Activated B cell treated with CpG ODN at 0.5 μM for 24 hours (primary cell): ENCODE measurements around the gene UNC50. TPM values are rescaled to one million over a fixed set of nuclear protein-coding genes. Genes with fewer than 3 reads are reported as not detected.

Experiments used
- ATAC-seq: fragments of 200-7000 bp; cut with Tn5 transposase; one replicate; pipeline ENCODE4 v1.10.0; 2021; ENCODE audit warnings: low read depth, mild to moderate bottlenecking, moderate library complexity
- CTCF ChIA-PET: fragments of 350-600 bp; sonication (Branson Sonifier 250); formaldehyde crosslinking; loops from one replicate; lab custom pipeline; 2021; ENCODE audit warnings: antibody characterized with exemption; lab: Charles Lee
- POLR2A ChIA-PET: fragments of 350-600 bp; sonication (Branson Sonifier 250); formaldehyde crosslinking; loops from one replicate; lab custom pipeline; 2021; ENCODE audit warnings: antibody characterized with exemption; lab: Charles Lee
- DNase-seq: peaks from one replicate; pipeline ENCODE4 v3.0.0; 2022
- H3K27ac Mint-ChIP-seq: one replicate; pipeline ENCODE4 v1.8.0; 2020; ENCODE audit warnings: mixed read lengths
- H3K27me3 Mint-ChIP-seq: one replicate; pipeline ENCODE4 v1.8.0; 2021; ENCODE audit warnings: mixed read lengths
- H3K36me3 Mint-ChIP-seq: one replicate; pipeline ENCODE4 v1.8.0; 2021; ENCODE audit warnings: low read depth, mixed read lengths
- H3K4me1 Mint-ChIP-seq: one replicate; pipeline ENCODE4 v1.8.0; 2021; ENCODE audit warnings: mixed read lengths
- H3K4me3 Mint-ChIP-seq: one replicate; pipeline ENCODE4 v1.8.0; 2020; ENCODE audit warnings: mild to moderate bottlenecking, mixed read lengths
- H3K9me3 Mint-ChIP-seq: one replicate; pipeline ENCODE4 v1.8.0; 2020; ENCODE audit warnings: mixed read lengths
- intact Hi-C: fragments of 100-400 bp; cut with micrococcal nuclease; formaldehyde crosslinking; loops from one replicate; pipeline ENCODE4 v1.15.1; 2024
- total RNA-seq: library from RNA; stranded (reverse); gene quantifications from 2 replicates; pipeline ENCODE4 v1.2.3, GENCODE V29; 2022
- TF ChIP-seq, protein P1 (sequence below): fragments of 200-600 bp; IDR thresholded peaks from one replicate; pipeline ENCODE4 v1.8.0; 2022; ENCODE audit warnings: antibody characterized with exemption, mild to moderate bottlenecking

The UNC50 gene
- total RNA-seq, 1 donor from 2014 or later, result 36.3 TPM

DNA sequence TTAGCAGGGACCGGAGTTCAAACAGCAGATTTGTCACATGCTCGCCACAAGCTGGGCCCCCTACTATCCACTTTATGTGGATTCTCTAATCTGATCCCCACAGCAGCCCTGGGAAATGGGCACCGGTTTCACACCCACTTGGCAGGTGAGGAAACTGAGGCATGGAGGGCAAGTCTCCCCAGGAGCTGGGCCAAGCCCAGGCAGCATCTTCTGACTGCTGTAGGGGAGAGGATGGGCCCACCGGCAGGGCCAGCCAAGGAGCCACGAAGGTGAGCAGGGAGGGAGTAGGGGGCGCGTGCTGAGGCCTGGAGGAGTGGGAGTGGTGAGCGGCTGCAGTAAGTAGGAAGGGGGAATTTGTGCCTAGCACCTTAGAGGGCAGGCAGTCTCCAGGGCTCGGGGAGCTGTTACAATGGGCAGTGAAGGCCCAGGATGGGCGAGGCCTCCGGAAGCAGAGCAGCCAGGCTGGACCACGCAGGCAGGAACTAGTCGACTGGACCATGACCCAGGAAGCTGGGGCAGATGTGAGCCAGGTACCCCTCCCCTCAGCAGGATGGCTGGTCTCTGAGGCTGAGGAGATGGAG, 37.2 kb upstream of the UNC50 start:
- Mint-ChIP-seq H3K4me3 (no peak overlapping the region), H3K27me3 (no peaks in the 10 kb centered on the region), H3K4me1 (no peaks in the 10 kb centered on the region), H3K9me3 (no peaks in the 10 kb centered on the region), H3K27ac (no peak overlapping the region), H3K36me3 (peaks cover 48% of the 10 kb centered on the region)
- no peak for ATAC-seq
- ChIA-PET CTCF (no interaction called here), POLR2A (no interaction called here)
- DNase-seq, result no peak
- intact Hi-C loops, result no loop called here
- TF ChIP-seq, protein P1, sequence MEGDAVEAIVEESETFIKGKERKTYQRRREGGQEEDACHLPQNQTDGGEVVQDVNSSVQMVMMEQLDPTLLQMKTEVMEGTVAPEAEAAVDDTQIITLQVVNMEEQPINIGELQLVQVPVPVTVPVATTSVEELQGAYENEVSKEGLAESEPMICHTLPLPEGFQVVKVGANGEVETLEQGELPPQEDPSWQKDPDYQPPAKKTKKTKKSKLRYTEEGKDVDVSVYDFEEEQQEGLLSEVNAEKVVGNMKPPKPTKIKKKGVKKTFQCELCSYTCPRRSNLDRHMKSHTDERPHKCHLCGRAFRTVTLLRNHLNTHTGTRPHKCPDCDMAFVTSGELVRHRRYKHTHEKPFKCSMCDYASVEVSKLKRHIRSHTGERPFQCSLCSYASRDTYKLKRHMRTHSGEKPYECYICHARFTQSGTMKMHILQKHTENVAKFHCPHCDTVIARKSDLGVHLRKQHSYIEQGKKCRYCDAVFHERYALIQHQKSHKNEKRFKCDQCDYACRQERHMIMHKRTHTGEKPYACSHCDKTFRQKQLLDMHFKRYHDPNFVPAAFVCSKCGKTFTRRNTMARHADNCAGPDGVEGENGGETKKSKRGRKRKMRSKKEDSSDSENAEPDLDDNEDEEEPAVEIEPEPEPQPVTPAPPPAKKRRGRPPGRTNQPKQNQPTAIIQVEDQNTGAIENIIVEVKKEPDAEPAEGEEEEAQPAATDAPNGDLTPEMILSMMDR, result no peak

DNA sequence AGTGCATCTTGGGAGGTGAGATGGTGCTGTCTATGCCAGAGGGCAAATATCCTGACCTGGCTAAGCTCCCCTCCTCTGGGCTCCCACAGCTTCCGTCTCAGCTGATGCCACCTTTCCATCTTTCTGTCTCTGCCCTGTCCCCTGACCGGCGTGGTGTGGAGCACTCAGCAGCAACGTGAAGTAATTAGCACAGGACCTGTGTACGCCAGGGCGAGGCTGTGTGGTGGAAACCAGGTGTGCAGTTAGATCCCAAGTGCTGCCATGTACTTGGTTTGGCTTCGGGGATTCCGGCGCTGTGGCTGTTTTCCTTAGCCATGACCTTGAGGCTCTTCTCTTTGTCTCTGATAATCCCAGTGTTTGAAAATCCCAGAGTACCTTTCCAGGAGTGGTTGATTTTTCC, 36.6 kb upstream of the UNC50 start:
- TF ChIP-seq, protein P1, result no peak
- Mint-ChIP-seq H3K36me3 (peaks cover 45% of the 10 kb centered on the region), H3K4me3 (no peak overlapping the region), H3K9me3 (no peaks in the 10 kb centered on the region), H3K4me1 (no peaks in the 10 kb centered on the region), H3K27ac (no peak overlapping the region), H3K27me3 (no peaks in the 10 kb centered on the region)
- no peak for DNase-seq
- ChIA-PET CTCF (no interaction called here), POLR2A (no interaction called here)
- intact Hi-C loops, result no loop called here
- no peak for ATAC-seq

DNA sequence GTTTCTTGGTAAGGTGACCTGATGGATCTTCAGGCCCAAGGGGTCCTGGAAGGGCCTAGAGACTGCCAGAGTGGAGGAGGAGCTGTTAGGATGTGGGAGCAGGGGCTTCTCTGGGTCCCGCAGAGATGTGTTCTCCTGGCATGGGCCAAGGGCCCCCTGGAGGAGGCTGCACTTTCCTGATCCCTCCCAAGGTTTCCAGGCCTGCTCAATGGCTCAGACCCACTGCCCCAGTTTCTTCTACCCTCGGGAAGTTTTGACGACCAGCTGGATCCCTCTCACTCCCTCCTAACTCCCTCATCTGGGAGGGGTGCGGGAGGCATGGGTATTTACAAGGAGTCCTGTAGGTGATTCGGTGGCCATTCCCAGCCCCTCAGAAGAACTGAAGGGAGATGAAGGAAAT, 36.2 kb upstream of the UNC50 start:
- H3K27me3 Mint-ChIP-seq, result no peaks in the 10 kb centered on the region
- DNase-seq, result no peak
- H3K36me3 Mint-ChIP-seq, result peaks cover 43% of the 10 kb centered on the region
- no peak overlapping the region for H3K27ac Mint-ChIP-seq
- ATAC-seq, result no peak
- no peaks in the 10 kb centered on the region for H3K4me1 Mint-ChIP-seq
- ChIA-PET POLR2A (no interaction called here), CTCF (no interaction called here)
- intact Hi-C loops, result no loop called here
- TF ChIP-seq, protein P1, result no peak
- H3K4me3 Mint-ChIP-seq, result no peak overlapping the region
- no peaks in the 10 kb centered on the region for H3K9me3 Mint-ChIP-seq

DNA sequence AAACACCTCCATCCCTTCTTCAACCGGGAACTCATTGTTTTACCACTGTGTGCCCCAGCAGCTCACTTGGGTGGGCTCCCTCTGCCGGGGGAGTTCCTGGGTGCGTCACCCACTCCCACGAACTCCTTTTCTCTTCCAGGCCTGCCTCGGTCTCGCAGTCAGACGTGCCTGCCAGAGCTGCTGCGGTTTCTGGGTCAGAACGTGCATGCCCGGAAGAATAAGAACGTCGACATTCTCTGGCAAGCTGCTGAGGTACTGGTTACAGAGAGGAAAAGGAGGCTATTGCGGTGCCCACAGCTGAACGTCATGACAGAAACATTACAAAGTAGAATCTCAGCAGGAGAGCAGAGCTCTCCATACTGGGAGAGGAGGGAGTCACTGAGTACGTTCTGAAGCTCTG, 35.7 kb upstream of the UNC50 start:
- no peaks in the 10 kb centered on the region for H3K9me3 Mint-ChIP-seq
- POLR2A ChIA-PET, result no interaction called here
- H3K27me3 Mint-ChIP-seq, result no peaks in the 10 kb centered on the region
- no peak for DNase-seq
- CTCF ChIA-PET, result no interaction called here
- TF ChIP-seq, protein P1, result no peak
- H3K4me1 Mint-ChIP-seq, result no peaks in the 10 kb centered on the region
- intact Hi-C loops, result no loop called here
- H3K27ac Mint-ChIP-seq, result no peak overlapping the region
- no peak overlapping the region for H3K4me3 Mint-ChIP-seq
- no peak for ATAC-seq
- H3K36me3 Mint-ChIP-seq, result peaks cover 45% of the 10 kb centered on the region

DNA sequence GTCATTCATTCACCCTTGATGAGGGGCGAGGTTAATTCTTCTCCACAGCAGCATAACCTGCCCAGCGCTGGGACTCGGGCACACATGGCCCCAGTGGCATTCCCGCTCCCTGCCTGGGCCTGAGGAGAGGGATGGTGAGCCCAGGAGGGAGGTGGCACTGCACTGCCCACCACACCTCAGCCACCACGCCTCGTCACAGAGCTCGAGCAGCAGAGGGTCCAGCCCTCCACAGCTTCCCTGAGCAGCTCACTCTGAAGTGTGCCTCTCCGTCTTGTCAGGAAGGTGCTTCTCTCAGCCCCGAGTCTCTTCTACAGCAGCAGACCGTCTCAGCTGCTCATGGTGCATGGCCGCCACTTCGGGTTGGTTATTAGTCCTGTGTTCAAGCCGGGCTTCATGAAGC, 35.0 kb upstream of the UNC50 start:
- intact Hi-C loops, result no loop called here
- Mint-ChIP-seq H3K36me3 (peaks cover 43% of the 10 kb centered on the region), H3K4me1 (no peaks in the 10 kb centered on the region), H3K27ac (no peak overlapping the region), H3K4me3 (no peak overlapping the region), H3K9me3 (no peaks in the 10 kb centered on the region), H3K27me3 (no peaks in the 10 kb centered on the region)
- DNase-seq, result no peak
- ChIA-PET POLR2A (no interaction called here), CTCF (no interaction called here)
- ATAC-seq, result no peak
- TF ChIP-seq, protein P1, result no peak
